Uterus (tissue), 4 donors: ENCODE data around the gene CTSD. TPM values are rescaled to one million over a fixed set of nuclear protein-coding genes. Genes with fewer than 3 reads are reported as not detected.

ENCODE experiments used
- DNase-seq, 2 donors: peaks; one replicate each; pipeline ENCODE4 v3.0.0-alpha.2; 2019 to 2020
- H3K27ac ChIP-seq, 2 donors: fragments of 200-600 bp; sonication (generic); 1 replicate in 1 of 2; 2 replicates in 1 of 2; pipeline ENCODE4 v1.5.1; 2016 to 2018
- H3K27me3 ChIP-seq, 2 donors: fragments of 200-600 bp; sonication (generic); one replicate each; pipeline ENCODE4 v1.5.1; 2018 to 2019; ENCODE audit warnings: control low read depth in 1 of 2
- H3K36me3 ChIP-seq, 2 donors: fragments of 200-600 bp; sonication (generic); one replicate each; pipeline ENCODE4 v1.5.1; 2019; ENCODE audit warnings: control low read depth in 1 of 2
- H3K4me1 ChIP-seq, 2 donors: fragments of 200-600 bp; sonication (generic); one replicate each; pipeline ENCODE4 v1.5.1; 2018 to 2019; ENCODE audit warnings: control low read depth in 1 of 2
- H3K4me3 ChIP-seq, 2 donors: fragments of 200-600 bp; sonication (generic); 1 replicate in 1 of 2; 2 replicates in 1 of 2; pipeline ENCODE4 v1.5.1; 2018 to 2019; ENCODE audit warnings: mild to moderate bottlenecking in 1 of 2
- H3K9me3 ChIP-seq, 2 donors: fragments of 200-600 bp; sonication (generic); one replicate each; pipeline ENCODE4 v1.5.1; 2019; ENCODE audit warnings: control low read depth in 1 of 2
- CTCF ChIP-seq, 4 experiments: fragments of 200-600 bp in 2 of 4; fragments of 450-650 bp in 2 of 4; sonication (generic) in 2 of 4; IDR thresholded peaks; one replicate each; pipeline ENCODE4 v1.5.1; 2016 to 2019; ENCODE audit warnings: antibody characterized with exemption in 4 of 4, mild to moderate bottlenecking in 2 of 4, moderate library complexity in 1 of 4
- POLR2A ChIP-seq, 2 donors: fragments of 450-650 bp; IDR thresholded peaks; one replicate each; pipeline ENCODE4 v1.6.1; 2016; ENCODE audit warnings: antibody characterized with exemption in 2 of 2, mild to moderate bottlenecking in 1 of 2, moderate library complexity in 1 of 2
- intact Hi-C: fragments of 100-400 bp; cut with DNase I; formaldehyde crosslinking; loops from one replicate; pipeline ENCODE4 v1.15.1; 2023; ENCODE audit warnings: low total_unique reads
- total RNA-seq, 4 donors: library from RNA; depleted of rRNA in 3 of 4; stranded (reverse); fragments of >200 nt in 3 of 4; gene quantifications; one replicate each; pipeline versions ENCODE4 v1.1.0 to v1.2.4, GENCODE V29; 2014 to 2023
- donor health status: DM: yes; HTN: yes; CAD: no.

CTSD gene
- total RNA-seq, 4 donors from 2014 or later = 80.0 to 188 (median 126) TPM

- Histone ChIP-seq H3K4me1 (peaks cover 0 to 13% of the 10 kb centered on the region in 2 donors), H3K9me3 (no peaks in the 10 kb centered on the region), H3K27me3 (no peaks in the 10 kb centered on the region), H3K36me3 (no peaks in the 10 kb centered on the region), H3K27ac (peak overlapping the region; percentile 30 to 69), H3K4me3 (no peak overlapping the region)
- peak; percentile 51 to 60 for DNase-seq
- no peak for TF ChIP-seq CTCF (IDR thresholded peaks at IDR 0.05)
- no peak for TF ChIP-seq POLR2A (IDR thresholded peaks at IDR 0.05)
- intact Hi-C loops = no loop called here
Observed at GRCh38 chr11:1760351-1761109, 3.2 kb downstream of the CTSD start.

- Histone ChIP-seq H3K9me3 (no peaks in the 10 kb centered on the region), H3K36me3 (no peaks in the 10 kb centered on the region), H3K4me3 (no peak overlapping the region), H3K27me3 (no peaks in the 10 kb centered on the region), H3K4me1 (peaks cover 0 to 13% of the 10 kb centered on the region in 2 donors), H3K27ac (no peak overlapping the region)
- intact Hi-C loops = no loop called here
- DNase-seq = no peak
- no peak for TF ChIP-seq CTCF (IDR thresholded peaks at IDR 0.05)
- no peak for TF ChIP-seq POLR2A (IDR thresholded peaks at IDR 0.05)
Observed at GRCh38 chr11:1759851-1760220, 3.9 kb downstream of the CTSD start.

- no peak for TF ChIP-seq CTCF (IDR thresholded peaks at IDR 0.05)
- no peak for TF ChIP-seq POLR2A (IDR thresholded peaks at IDR 0.05)
- H3K36me3 ChIP-seq = no peaks in the 10 kb centered on the region
- H3K4me3 ChIP-seq = no peak overlapping the region
- H3K27ac ChIP-seq = no peak overlapping the region
- peaks cover 0 to 13% of the 10 kb centered on the region in 2 donors for H3K4me1 ChIP-seq
- no peaks in the 10 kb centered on the region for H3K27me3 ChIP-seq
- no peak for DNase-seq
- intact Hi-C loops = no loop called here
- no peaks in the 10 kb centered on the region for H3K9me3 ChIP-seq
Observed at GRCh38 chr11:1759151-1759850, 4.4 kb downstream of the CTSD start.

- H3K36me3 ChIP-seq = no peaks in the 10 kb centered on the region
- no peak overlapping the region for H3K4me3 ChIP-seq
- peaks cover 0 to 13% of the 10 kb centered on the region in 2 donors for H3K4me1 ChIP-seq
- H3K9me3 ChIP-seq = no peaks in the 10 kb centered on the region
- DNase-seq = no peak
- H3K27me3 ChIP-seq = no peaks in the 10 kb centered on the region
- TF ChIP-seq POLR2A (IDR thresholded peaks at IDR 0.05) = no peak
- no peak for TF ChIP-seq CTCF (IDR thresholded peaks at IDR 0.05)
- intact Hi-C loops = no loop called here
- H3K27ac ChIP-seq = no peak overlapping the region
Observed at GRCh38 chr11:1758611-1759150, 5.0 kb downstream of the CTSD start.
